Stimulated activated CD4-positive, alpha-beta T cell treated with anti-CD3 and anti-CD28 coated beads, Interleukin-2, amount 100 ng/mL, for 48 hours (primary cell): Measurements from ENCODE around the gene SPTSSB.

Experiments used
- DNase-seq, 2 donors: peaks; one replicate each; pipeline ENCODE4 v3.0.0-alpha.2; 2020

SPTSSB gene

GRCh38 chr3:161337311-161337710 lies 34.0 kb downstream of the SPTSSB start:
- no peak for DNase-seq

- no peak for DNase-seq
These were observed 34.7 kb downstream of the SPTSSB start for GRCh38 chr3:161336661-161337060.

GRCh38 chr3:161333696-161334095 lies 37.6 kb downstream of the SPTSSB start:
- no peak for DNase-seq

GRCh38 chr3:161332792-161333191 lies 38.5 kb downstream of the SPTSSB start:
- no peak for DNase-seq

GRCh38 chr3:161325059-161325458 lies 46.3 kb downstream of the SPTSSB start:
- no peak for DNase-seq

- DNase-seq = no peak
These were observed 47.2 kb downstream of the SPTSSB start for GRCh38 chr3:161323926-161324621.

GRCh38 chr3:161322781-161323568 lies 48.3 kb downstream of the SPTSSB start:
- DNase-seq = no peak

GRCh38 chr3:161320837-161321236 lies 50.5 kb downstream of the SPTSSB start:
- DNase-seq = no peak

GRCh38 chr3:161319867-161320266 lies 51.5 kb downstream of the SPTSSB start:
- DNase-seq = no peak

GRCh38 chr3:161317077-161317476 lies 54.2 kb downstream of the SPTSSB start:
- DNase-seq = no peak

GRCh38 chr3:161316006-161316689 lies 55.2 kb downstream of the SPTSSB start:
- DNase-seq = no peak

GRCh38 chr3:161314836-161315395 lies 56.4 kb downstream of the SPTSSB start:
- no peak for DNase-seq

- DNase-seq = peak; percentile 23 to 30
These were observed 60.5 kb downstream of the SPTSSB start for GRCh38 chr3:161310649-161311423.

- DNase-seq = no peak
These were observed 66.0 kb downstream of the SPTSSB start for GRCh38 chr3:161305095-161305991.

GRCh38 chr3:161296814-161297213 lies 74.5 kb downstream of the SPTSSB start:
- no peak for DNase-seq

GRCh38 chr3:161295325-161295724 lies 76.0 kb downstream of the SPTSSB start:
- DNase-seq = no peak
